Ectodermal cell (in vitro differentiated cells): ENCODE data around the gene SGIP1.
"Not testable (repeated sequence)": the region's sequence is repeated elsewhere in the genome, so short reads cannot be mapped to it uniquely, and the experiment has no call there.

ENCODE experiments used
- H3K27ac ChIP-seq: 2 replicates; pipeline ENCODE4 v1.7.0; 2013; ENCODE audit warnings: mild to moderate bottlenecking, low read depth, low read length; ENCODE audit not compliant: insufficient read depth, poor library complexity, severe bottlenecking
- H3K27me3 ChIP-seq: 2 replicates; pipeline ENCODE4 v1.7.0; 2013; ENCODE audit warnings: mild to moderate bottlenecking, low read length; ENCODE audit not compliant: insufficient read depth, control insufficient read depth, poor library complexity, severe bottlenecking
- H3K36me3 ChIP-seq: one replicate; pipeline ENCODE4 v1.7.0; 2013; ENCODE audit warnings: low read length; ENCODE audit not compliant: control insufficient read depth, insufficient read depth
- H3K4me1 ChIP-seq: one replicate; pipeline ENCODE4 v1.7.0; 2013; ENCODE audit warnings: low read length; ENCODE audit not compliant: control insufficient read depth, insufficient read depth
- H3K4me3 ChIP-seq: 2 replicates; pipeline ENCODE4 v1.7.0; 2013; ENCODE audit warnings: low read depth, low read length, control low read depth; ENCODE audit not compliant: insufficient read depth
- H3K9me3 ChIP-seq: 2 replicates; pipeline ENCODE4 v1.7.0; 2013; ENCODE audit warnings: mild to moderate bottlenecking, low read length, moderate library complexity; ENCODE audit not compliant: control insufficient read depth
- WGBS, 2 experiments: methylation state at CpG; one replicate each; pipeline ENCODE4 v1.1.7; 2013; ENCODE audit warnings: missing lambda C conversion rate in 2 of 2; 5-methylcytosine and 5-hydroxymethylcytosine counted together

Gene SGIP1

DNA sequence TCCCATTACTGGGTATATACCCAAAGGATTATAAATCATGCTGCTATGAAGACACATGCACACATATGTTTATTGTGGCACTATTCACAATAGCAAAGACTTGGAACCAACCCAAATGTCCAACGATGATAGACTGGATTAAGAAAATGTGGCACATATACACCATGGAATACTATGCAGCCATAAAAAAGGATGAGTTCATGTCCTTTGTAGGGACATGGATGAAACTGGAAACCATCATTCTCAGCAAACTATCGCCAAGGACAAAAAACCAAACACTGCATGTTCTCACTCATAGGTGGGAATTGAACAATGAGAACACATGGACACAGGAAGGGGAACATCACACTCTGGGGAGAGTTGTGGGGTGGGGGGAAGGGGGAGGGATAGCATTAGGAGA, 251.8 kb downstream of the SGIP1 start:
- WGBS, 2 experiments = no CpG with 5 or more reads among the region's 2 CpGs
- H3K9me3 ChIP-seq, H3K27ac ChIP-seq, H3K36me3 ChIP-seq, H3K4me1 ChIP-seq, H3K4me3 ChIP-seq, H3K27me3 ChIP-seq: not testable (repeated sequence)

GRCh38 chr1:66787641-66788040, 253.7 kb downstream of the SGIP1 start:
- 92 to 95% methylated on average over 2 to 4 of the region's 4 CpGs for WGBS, 2 experiments

DNA sequence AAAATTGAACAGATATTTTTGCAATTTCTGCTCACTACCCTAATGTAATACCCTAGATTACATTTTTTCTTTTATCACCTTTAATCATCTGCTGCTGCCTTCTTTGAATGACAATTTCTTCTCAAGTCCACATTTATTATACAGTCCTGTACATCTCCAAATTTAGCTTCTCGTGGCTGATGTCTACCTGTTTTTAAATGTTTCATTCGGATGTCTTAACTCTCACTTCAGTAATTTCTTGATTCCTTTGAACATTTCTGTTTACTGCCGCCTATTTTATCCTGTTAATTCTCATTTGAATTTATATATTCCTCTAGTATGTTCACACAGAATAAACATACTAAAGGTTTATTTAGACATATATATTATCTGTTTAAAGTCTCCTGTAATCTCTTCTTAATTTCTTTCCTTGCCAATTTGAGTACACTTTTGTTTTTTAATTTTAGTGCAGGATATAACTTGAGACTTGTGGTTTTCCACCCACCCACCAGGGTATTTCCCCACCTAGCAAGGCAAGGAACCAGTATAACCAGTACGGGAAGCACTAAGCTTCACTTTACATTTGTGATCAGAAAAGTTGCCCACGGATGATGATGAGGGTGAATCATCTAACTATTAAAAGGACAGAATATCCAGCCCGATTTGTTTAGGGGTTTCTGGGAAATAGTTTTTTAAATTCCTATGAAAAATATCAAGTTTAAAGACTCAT, 254.4 kb downstream of the SGIP1 start:
- Histone ChIP-seq H3K27ac (no peak overlapping the region), H3K4me3 (no peak overlapping the region), H3K9me3 (no peaks in the 10 kb centered on the region), H3K4me1 (no peaks in the 10 kb centered on the region), H3K27me3 (no peaks in the 10 kb centered on the region), H3K36me3 (no peaks in the 10 kb centered on the region)
- WGBS, 2 experiments = 90 to 96% methylated on average over 4 to 5 of the region's 6 CpGs

More at GRCh38 chr1:66787641-66788040, 253.7 kb downstream of the SGIP1 start:
- Histone ChIP-seq H3K27ac (no peak overlapping the region), H3K27me3 (no peaks in the 10 kb centered on the region), H3K4me3 (no peak overlapping the region), H3K36me3 (no peaks in the 10 kb centered on the region), H3K9me3 (no peaks in the 10 kb centered on the region), H3K4me1 (no peaks in the 10 kb centered on the region)

DNA sequence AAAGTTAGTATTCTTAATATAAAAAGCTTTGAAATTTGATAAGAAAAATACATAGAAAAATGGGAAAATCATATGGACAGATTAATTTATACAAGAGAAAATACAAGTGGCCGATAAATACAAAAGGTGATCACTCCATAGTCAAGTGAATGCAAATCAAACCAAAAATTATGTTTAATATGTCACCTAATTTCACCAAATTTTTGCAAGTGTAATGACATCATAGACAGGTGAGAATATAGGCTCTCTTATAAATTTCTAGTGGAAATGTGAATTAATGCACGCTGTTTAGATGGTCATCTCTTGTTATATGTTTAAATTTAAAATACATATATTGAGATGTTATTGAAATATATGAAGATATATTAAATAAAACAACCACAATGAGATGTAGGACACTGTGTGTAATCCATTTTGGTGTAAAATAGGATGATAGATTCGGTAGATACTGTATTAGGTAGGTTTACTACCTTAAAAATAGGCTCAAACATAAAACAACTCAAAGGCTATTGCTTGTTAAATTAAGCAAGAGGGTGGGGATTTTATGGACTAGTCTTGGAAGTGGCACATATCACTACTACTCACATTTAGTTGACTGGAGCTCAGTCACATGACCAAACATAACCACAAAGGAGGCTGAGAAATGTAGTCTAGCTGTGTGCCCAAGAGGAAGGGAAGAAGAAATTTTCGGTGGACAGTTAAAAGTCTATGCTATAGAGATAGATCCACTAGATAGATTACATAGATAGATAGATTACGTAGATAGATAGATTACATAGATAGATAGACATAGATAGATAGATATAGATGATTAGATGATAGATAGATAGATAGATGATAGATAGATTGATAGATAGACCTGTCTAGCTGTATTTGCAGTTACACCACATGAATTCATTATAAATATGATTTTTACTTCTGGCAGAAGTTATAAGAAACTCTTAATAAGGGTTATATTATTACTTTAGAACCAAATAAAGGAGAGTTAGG, 258.0 kb downstream of the SGIP1 start:
- no peak overlapping the region for H3K4me3 ChIP-seq
- H3K36me3 ChIP-seq = no peaks in the 10 kb centered on the region
- H3K27ac ChIP-seq = no peak overlapping the region
- whole genome bisulfite sequencing, 2 experiments = 93 to 96% methylated on average over 2 to 5 of the region's 5 CpGs
- H3K4me1 ChIP-seq = no peaks in the 10 kb centered on the region
- H3K27me3 ChIP-seq = no peaks in the 10 kb centered on the region
- H3K9me3 ChIP-seq = no peaks in the 10 kb centered on the region

- 75 to 94% methylated on average over 1 to 2 of the region's 2 CpGs for WGBS, 2 experiments
- not testable (repeated sequence) for H3K36me3 ChIP-seq, H3K27ac ChIP-seq, H3K9me3 ChIP-seq, H3K4me3 ChIP-seq, H3K27me3 ChIP-seq, H3K4me1 ChIP-seq
Observed at GRCh38 chr1:66795839-66796238, 261.9 kb downstream of the SGIP1 start.
